Esophagus (tissue), 2 donors: ENCODE results near the gene ADARB2. TPM values are rescaled to one million over a fixed set of nuclear protein-coding genes. Genes with fewer than 3 reads are reported as not detected.

ENCODE experiments used
- H3K27ac ChIP-seq, 2 donors: one replicate each; pipeline ENCODE4 v1.5.1; 2013; ENCODE audit warnings: low read depth in 2 of 2, mild to moderate bottlenecking in 2 of 2, inconsistent platforms in 1 of 2, low read length in 1 of 2, moderate library complexity in 1 of 2
- H3K27me3 ChIP-seq, 2 donors: one replicate each; pipeline ENCODE4 v1.6.1; 2013; ENCODE audit warnings: low read length in 2 of 2, control low read depth in 1 of 2, mild to moderate bottlenecking in 1 of 2; ENCODE audit not compliant: insufficient read depth in 2 of 2, control insufficient read depth in 1 of 2
- H3K36me3 ChIP-seq, 2 donors: one replicate each; pipeline ENCODE4 v1.6.1; 2013; ENCODE audit warnings: low read length in 1 of 2; ENCODE audit not compliant: control insufficient read depth in 2 of 2, insufficient read depth in 2 of 2
- H3K4me1 ChIP-seq, 2 donors: one replicate each; pipeline ENCODE4 v1.6.1; 2013; ENCODE audit warnings: low read length in 1 of 2; ENCODE audit not compliant: control insufficient read depth in 2 of 2, insufficient read depth in 2 of 2
- H3K4me3 ChIP-seq, 2 donors: one replicate each; pipeline ENCODE4 v1.5.1; 2013; ENCODE audit warnings: low read length in 2 of 2, mild to moderate bottlenecking in 2 of 2, low read depth in 1 of 2, moderate library complexity in 1 of 2
- H3K9me3 ChIP-seq, 2 donors: one replicate each; pipeline ENCODE4 v1.6.1; 2013; ENCODE audit warnings: mild to moderate bottlenecking in 2 of 2, low read depth in 1 of 2, low read length in 1 of 2, moderate library complexity in 1 of 2; ENCODE audit not compliant: control insufficient read depth in 2 of 2, insufficient read depth in 1 of 2
- WGBS, 2 donors: extraction: QIAGEN DNeasy Blood & Tissue Kit; methylation state at CpG; one replicate each; pipeline ENCODE4 v1.1.7; 2013; 5-methylcytosine and 5-hydroxymethylcytosine counted together
- polyA plus RNA-seq, 2 donors: library from polyadenylated mRNA; stranded (reverse); fragments of 200-250 nt; gene quantifications; one replicate each; pipeline ENCODE4 v1.2.3, GENCODE V29; 2013
- donor health status: healthy with polysubstance abuse.
- donor health status: Bipolar disorder and iron deficiency.

Gene ADARB2
- polyA plus RNA-seq, 2 donors: 0.33 to 0.65 TPM

DNA sequence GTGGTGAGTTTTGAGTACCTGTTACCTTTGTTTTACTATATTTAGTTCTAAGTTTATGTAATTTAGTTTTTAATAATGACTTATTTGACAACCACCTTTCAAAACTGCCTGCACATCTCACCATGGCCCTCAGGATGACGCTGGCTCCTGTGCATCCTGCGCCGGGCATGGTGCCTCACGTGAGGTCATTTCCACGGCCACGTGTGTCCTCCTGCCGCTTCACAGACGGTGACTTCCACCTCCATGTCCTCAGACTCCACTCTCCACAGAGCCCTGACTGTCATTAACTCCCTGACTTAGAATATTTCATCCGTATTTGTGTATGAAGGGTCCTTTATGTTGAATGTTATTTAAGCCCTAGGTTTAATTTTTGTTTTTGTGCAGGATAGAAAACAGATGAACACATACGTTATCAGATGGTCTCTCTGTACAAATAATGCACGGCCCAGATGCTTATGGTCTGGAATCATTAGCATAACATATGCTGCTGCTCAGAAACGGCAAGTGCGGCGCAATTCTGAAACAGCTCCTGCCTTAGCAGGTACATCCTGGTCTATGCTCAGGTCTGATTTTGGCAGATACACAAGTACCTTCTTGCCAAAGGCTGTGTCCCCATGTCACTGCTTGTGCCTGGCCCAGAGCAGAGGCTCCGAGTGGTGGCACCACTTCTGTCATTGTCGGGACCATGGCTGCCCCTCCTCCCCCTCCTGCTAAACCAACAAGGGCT is 525.3 kb downstream of the ADARB2 start:
- WGBS, 2 donors: 78% methylated on average over 16 of the region's 16 CpGs
- peaks cover 4 to 11% of the 10 kb centered on the region in 2 donors for H3K9me3 ChIP-seq

DNA sequence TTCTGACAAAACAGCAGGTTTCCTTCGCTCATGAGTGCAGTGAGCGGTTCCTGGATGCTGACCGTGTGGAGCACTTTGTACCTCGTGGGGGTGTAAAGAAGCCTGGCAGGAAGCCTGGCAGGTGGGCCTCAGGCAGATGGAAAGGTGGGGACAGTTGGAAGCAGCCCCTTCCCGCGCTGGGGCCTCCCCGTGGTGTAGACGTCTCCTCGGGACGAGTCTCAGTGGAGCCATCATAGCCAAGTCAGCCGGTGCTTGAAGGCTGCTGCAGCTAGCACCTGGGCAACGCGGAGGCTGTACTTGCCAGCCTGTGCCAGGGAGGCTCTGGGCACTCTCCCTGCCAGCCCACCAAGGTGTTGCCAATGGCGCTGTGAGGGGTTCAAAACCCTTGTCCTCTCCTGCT is 526.7 kb downstream of the ADARB2 start:
- peaks cover 0 to 5% of the 10 kb centered on the region in 2 donors for H3K4me1 ChIP-seq
- H3K36me3 ChIP-seq: no peaks in the 10 kb centered on the region
- no peak overlapping the region for H3K27ac ChIP-seq
- no peaks in the 10 kb centered on the region for H3K27me3 ChIP-seq
- no peak overlapping the region for H3K4me3 ChIP-seq
- H3K9me3 ChIP-seq: peaks cover 4 to 11% of the 10 kb centered on the region in 2 donors
- WGBS, 2 donors: 71 to 80% methylated on average over 14 of the region's 14 CpGs

More for the DNA sequence above, 525.3 kb downstream of the ADARB2 start:
- Histone ChIP-seq H3K27ac (no peak overlapping the region), H3K36me3 (no peaks in the 10 kb centered on the region), H3K4me3 (no peak overlapping the region), H3K4me1 (peaks cover 0 to 5% of the 10 kb centered on the region in 2 donors), H3K27me3 (no peaks in the 10 kb centered on the region)

DNA sequence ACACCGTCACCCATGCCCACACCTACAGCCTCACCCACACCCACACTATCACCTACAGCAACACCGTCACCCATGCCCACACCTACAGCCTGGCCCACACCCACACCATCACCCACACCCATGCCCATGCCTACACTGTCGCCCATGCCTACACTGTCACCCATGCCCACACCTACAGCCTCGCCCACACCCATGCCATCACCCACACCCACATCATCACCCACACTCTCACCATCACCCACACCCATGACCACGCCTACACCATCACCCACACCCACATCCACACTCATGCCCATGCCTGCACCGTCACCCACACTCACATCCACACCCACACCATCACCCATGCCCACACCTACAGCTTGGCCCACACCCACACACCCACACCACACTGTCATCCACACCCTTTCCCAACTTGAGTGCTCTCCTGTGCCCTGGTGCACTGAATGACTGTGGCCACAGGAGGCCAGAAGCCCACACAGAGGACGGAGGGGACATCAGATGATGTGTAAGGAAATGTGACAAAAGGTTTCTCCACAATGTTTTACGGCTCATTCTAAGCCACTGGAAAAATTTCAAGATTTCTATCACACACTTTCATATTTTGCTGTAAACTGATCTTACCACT is 527.9 kb downstream of the ADARB2 start:
- peaks cover 0 to 5% of the 10 kb centered on the region in 2 donors for H3K4me1 ChIP-seq
- no peaks in the 10 kb centered on the region for H3K27me3 ChIP-seq
- H3K27ac ChIP-seq: no peak overlapping the region
- no peak overlapping the region for H3K4me3 ChIP-seq
- WGBS, 2 donors: 77 to 84% methylated on average over 8 of the region's 8 CpGs
- peaks cover 4 to 11% of the 10 kb centered on the region in 2 donors for H3K9me3 ChIP-seq
- H3K36me3 ChIP-seq: no peaks in the 10 kb centered on the region

DNA sequence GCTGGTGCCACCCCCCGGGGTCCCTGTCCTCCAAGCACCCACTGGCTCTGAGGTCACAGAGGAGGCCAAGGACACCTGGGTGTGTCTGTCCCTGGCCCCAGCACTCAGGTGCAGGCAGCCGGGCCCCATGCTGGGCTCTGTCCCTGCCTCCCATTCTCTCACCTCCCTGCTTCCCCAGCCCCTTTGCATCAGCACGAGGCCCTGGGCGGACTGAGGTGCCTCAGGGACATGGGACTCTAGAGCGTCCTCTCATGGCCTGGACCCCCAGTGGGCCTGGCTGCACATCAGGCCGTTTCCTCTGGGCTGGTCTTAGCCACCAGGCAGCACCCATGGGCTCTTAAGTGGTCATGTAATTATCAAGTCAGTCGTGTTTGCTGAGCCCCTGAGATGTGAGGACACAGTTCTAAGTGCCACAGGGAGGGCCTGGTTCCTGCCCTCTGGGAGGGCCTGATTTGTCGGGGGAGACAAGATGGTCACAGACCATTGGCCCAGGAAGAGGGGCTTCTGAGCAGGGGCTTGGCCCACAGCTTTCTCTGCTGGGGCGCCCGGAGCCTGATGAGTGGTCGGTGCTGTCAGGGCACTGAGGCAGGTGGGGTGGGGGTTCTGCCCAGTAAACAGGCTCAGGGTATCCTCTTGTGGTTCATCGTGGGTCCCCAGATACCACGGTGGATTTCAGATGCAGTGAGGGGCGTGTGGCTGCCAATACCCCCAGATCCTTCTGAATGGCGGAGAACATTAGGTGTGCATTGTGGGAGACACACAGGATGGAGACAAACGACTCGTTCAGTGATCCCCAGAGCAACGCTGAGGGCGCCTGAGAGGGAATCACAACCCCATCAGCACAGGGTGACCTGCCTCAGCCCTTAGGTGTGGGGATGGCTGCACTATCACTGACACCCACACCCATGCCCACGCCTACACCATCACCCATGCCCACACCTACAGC is 528.7 kb downstream of the ADARB2 start:
- peaks cover 4 to 8% of the 10 kb centered on the region in 2 donors for H3K9me3 ChIP-seq
- no peaks in the 10 kb centered on the region for H3K36me3 ChIP-seq
- no peak overlapping the region for H3K27ac ChIP-seq
- no peak overlapping the region for H3K4me3 ChIP-seq
- H3K27me3 ChIP-seq: no peaks in the 10 kb centered on the region
- 90% methylated on average over 20 of the region's 20 CpGs for WGBS, 2 donors
- H3K4me1 ChIP-seq: peaks cover 0 to 5% of the 10 kb centered on the region in 2 donors

DNA sequence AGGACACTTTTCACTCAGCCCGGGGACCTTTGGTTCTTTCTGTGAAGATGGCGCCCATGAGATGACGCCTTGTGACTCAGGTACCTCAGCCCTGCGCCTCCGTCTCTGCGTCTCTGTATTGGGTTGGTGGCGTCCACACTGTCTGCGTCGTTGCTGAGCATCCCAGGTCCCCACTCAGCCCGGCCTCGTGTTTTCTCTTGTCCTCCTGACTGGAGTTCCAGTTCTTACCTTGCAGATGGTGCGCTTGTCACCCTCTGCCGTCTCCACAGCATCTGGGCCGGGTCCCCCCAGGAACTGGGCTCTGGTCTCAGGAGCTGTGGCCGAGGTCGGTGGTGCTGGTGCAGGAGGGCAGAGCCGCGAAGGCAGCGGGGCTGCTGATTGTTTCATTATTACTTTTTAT is 530.7 kb downstream of the ADARB2 start:
- WGBS, 2 donors: 94% methylated on average over 19 of the region's 19 CpGs
- peaks cover 4 to 8% of the 10 kb centered on the region in 2 donors for H3K9me3 ChIP-seq
- H3K36me3 ChIP-seq: no peaks in the 10 kb centered on the region
- no peak overlapping the region for H3K27ac ChIP-seq
- H3K4me3 ChIP-seq: no peak overlapping the region
- H3K4me1 ChIP-seq: peaks cover 0 to 5% of the 10 kb centered on the region in 2 donors
- no peaks in the 10 kb centered on the region for H3K27me3 ChIP-seq

DNA sequence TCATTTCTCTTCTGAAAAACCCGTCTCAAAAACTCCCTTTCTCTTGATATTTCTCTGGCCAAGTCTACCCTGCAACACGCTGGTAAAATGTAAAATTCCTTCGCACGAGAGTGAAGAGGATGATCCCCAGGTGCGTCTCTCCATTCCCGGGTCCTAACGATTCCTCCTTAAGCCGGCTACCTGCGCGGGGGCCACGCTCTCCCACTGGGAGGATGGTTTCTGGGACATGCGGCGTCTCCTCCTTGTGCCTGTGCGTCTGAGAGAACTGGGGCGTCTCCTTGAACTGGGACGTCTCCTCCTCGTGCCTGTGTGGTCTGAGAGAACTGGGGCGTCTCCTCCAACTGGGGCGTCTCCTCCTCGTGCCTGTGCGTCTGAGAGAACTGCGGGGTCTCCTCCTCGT is 531.2 kb downstream of the ADARB2 start:
- H3K36me3 ChIP-seq: no peaks in the 10 kb centered on the region
- peaks cover 0 to 5% of the 10 kb centered on the region in 2 donors for H3K4me1 ChIP-seq
- H3K27ac ChIP-seq: no peak overlapping the region
- no peak overlapping the region for H3K4me3 ChIP-seq
- no peaks in the 10 kb centered on the region for H3K27me3 ChIP-seq
- 88 to 91% methylated on average over 23 of the region's 23 CpGs for WGBS, 2 donors
- peaks cover 4 to 8% of the 10 kb centered on the region in 2 donors for H3K9me3 ChIP-seq

DNA sequence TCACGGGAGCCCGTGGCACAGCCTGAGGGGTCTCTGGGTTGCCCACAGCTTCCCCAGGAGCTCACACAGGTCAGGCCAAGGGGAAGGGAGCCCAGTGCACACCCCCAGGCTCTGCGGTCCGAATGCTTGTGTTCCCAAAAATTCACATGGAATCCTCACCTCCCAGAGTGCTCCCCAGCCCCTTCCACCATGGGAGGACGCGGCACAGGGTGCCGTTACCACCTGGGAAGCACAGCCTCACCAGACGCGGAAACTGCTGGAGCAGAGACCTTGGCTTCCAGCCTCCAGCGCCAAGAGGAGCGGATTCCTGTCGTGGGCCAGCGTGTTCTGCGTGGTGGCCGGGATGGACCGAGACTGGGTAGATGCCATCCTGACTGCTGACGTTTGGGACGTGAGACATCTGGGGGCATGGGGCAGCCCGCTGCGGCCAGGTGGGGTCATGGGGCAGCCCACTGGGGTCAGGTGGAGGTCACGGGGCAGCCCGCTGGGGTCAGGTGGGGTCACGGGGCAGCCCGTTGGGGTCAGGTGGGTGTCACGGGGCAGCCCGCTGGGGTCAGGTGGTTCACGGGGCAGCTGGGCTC is 531.8 kb downstream of the ADARB2 start:
- WGBS, 2 donors: 91 to 95% methylated on average over 27 of the region's 27 CpGs
- Histone ChIP-seq H3K9me3 (peaks cover 4 to 5% of the 10 kb centered on the region in 2 donors), H3K4me3 (no peak overlapping the region), H3K27ac (no peak overlapping the region), H3K36me3 (no peaks in the 10 kb centered on the region), H3K27me3 (no peaks in the 10 kb centered on the region), H3K4me1 (peaks cover 0 to 5% of the 10 kb centered on the region in 2 donors)

DNA sequence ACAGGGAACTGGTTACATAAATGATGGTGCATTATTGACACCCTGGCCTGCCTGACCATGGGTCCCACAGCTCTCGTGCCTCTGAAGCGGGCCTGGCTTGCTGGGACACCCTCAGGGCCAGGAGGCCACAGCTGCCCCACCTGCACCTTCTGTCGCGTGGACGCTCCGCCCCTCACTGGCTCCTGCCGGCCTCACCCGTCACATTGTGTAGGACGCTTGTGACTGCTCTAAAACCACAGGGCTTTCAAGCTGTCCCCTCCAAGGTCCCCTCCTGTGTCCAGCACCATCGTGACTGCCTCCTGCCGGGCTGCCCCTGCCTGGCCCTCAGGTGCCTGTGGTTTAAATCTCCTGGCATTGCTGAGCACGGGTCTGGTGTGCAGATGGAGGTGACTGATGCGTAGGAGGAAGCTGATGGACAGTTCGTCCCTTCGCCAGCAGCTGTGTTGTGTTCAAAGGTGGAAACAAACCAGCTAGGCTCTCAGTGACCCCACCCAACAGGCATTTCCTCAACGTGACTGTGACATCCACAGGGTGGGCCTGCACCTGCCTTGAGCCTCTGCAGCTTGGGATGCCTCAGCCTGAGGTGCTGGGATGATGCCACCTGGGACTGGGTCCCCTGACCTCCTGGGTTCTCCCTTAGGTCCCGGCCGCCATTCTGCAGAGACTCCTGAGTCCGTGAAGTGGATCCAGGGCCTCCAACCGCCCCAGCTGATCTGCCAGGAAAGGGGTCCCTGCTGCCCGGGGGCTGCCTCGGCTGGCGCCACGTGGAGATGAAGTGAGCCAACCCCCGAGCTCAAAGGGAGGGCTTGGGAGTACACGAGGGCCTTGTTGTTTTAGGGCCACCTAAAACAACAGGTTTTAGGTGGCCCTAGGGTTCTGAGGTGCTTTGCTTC is 532.6 kb downstream of the ADARB2 start:
- Histone ChIP-seq H3K27me3 (no peaks in the 10 kb centered on the region), H3K4me3 (no peak overlapping the region)
- 87% methylated on average over 26 of the region's 26 CpGs for WGBS, 2 donors

More for the DNA sequence above, 532.6 kb downstream of the ADARB2 start:
- Histone ChIP-seq H3K9me3 (peaks cover 4 to 5% of the 10 kb centered on the region in 2 donors), H3K36me3 (no peaks in the 10 kb centered on the region), H3K4me1 (peaks cover 0 to 5% of the 10 kb centered on the region in 2 donors), H3K27ac (no peak overlapping the region)
